ENCODE results near the gene CACNA2D4.

The CACNA2D4 gene

DNA sequence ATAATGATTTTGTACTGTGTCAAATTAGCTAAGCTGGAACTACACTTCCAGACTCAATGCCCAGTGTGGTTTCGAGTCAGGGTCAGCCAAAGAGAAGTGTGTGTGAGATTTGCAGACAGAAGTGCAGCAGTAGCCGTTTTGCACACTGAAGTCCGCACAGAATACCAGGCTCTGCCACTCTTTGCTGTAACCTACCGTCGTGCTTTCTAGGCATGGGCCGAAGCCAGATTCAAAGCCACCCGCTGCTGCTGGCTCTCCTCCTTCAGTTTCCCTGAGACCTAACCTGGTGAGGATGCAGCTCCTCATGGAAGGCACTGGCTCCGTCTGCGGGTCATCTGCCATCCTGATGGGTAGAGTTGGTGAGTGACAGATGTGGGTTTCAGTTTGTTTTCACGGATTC lies 49.3 kb downstream of the CACNA2D4 start:
- DNase-seq: no peak

DNA sequence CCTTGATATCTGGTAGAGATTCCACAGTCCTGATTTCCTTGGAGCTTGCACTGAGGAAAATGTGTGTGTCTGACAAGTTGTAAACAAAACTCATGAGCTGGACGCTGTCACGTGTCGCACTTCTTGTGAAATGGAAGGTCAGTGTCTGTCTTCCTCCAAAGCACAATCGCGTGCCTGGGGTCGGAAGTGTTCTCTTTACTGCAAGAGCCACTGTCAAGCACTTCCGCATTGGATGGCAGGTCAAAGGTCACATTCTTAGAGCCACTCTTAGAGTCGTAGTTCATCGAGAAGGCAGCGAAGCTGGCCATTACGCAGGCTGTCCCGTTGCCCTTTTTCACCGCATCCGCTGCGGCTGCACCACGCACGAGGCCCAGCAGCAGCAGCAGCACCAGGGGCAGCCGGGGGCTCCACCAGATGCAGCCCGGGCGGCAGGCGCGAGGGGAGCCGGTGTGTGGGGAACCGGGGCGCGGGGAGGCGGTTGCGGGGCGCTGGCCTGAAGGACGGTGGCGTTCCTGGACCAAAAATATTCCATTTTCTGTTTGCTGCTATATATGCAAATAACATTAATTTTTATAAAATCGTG lies 53.1 kb downstream of the CACNA2D4 start:
- no peak for DNase-seq

DNA sequence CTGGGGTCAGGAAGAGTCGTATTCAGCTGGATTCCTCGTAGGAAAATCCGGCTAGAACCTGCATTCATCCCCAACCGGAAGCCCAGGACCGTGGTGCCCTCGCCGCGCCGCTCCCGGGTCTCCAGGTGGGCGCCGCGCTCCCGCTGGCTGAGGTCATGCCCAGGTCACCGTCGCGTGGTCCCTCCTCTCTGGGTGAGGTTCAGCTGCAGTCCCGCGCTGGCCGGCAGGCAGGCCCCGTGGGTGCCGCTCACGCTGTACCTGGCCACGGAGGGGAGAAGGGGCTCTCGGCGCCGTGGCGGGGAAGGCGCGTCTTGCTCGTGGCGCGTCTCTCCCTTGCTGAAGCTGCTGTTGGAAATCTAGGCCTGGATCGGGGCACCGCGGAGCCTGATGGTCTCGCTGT lies 53.6 kb downstream of the CACNA2D4 start:
- DNase-seq: no peak

DNA sequence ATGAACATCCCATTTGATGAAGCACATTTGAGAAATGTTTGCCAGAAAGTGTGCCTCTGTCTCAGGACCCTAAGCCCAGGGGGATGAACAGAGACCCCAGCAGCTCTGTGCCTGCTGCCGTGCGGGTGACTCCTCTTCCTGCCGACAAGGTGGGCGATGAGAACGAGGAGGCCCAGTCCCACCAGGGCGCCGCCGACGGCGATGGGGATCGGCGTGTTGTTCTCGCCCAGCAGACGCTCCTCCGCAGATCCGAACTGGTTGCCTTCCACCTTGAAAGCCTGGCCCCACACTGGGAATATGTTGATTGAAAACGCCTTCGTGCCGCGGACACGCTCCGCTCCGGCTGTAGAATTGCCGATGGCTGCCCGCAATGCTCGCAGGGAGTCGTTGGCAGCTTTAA lies 54.0 kb downstream of the CACNA2D4 start:
- no peak for DNase-seq

GRCh38 chr12:1863823-1864222 lies 54.6 kb downstream of the CACNA2D4 start:
- DNase-seq: no peak

GRCh38 chr12:1862973-1863372 lies 55.5 kb downstream of the CACNA2D4 start:
- DNase-seq: no peak

DNA sequence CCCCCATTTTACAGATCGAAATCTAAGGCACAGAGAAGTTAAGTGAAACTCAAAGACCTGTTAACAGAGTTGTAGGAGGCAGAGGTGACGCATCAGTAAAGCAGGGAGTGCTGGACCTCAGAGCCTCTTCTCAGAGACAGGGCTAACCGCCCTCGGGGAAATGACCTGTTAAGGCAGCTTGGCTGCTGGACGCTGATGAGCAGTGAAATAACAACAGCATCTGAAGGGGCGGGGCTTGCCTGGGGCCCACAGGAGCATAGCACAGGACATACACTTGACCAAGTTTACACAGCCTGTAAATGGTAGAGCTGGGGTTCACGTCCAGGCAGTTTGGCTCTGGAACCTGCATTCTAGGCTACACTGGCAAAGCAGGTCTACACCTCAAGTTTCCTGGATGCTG lies 58.8 kb downstream of the CACNA2D4 start:
- DNase-seq: no peak

DNA sequence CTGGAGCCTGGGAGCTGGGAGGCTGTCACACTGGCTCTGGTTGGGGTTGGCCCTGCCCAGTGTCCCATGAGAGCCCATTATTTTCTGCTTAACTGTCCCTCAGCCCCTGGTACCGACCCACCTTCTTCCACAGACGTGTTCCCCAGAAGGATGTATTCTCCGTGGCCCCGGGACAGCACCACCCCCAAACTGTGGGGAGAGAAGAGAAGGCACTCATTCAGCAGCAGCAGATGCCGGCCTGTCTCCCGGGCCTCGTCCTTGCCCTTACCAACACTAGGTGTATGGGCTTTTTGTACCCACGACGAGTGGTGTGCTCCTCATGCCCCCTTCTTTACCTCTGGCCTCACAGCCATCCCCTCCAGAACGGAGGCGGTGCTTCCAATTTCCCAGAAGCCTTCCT lies 60.0 kb downstream of the CACNA2D4 start:
- DNase-seq: no peak

DNA sequence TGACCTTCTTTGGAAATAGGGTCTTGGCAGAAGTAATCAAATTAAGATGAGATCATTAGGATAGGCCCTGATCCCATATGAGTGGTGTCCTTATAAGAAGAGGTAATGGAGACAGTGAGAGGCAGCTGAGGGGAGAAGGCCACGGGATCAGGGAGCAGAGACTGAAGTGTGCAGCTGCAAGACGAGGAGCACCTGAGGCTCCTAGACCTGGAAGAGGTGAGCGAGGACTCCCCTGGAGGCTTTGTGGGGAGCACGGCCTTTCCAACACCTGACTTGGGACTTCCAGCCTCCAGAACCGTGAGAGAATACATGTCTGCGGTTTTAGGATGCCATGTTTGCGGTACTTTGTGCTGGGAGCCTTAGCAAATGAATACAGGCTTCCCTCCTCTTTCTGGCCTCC lies 60.6 kb downstream of the CACNA2D4 start:
- DNase-seq: no peak

GRCh38 chr12:1857086-1857485 lies 61.4 kb downstream of the CACNA2D4 start:
- DNase-seq: no peak

DNA sequence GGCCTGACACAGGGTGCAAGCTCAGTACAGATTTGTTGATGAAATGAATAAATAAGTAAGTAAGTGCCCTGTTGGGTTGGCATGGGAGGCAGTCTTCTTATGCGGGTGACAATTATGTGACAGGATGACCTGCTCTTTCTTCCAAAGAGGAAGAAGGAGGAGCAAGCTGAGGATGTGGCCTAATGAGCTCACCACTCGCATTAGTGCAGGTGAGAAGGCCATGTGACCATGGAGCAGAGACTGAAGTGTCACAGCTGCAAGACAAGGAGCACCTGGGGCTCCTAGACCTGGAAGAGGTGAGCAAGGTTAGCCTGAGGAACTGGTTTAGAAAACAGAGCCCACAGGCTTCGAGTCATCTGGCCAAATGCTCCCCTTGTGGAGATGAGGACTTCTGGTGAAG lies 63.2 kb downstream of the CACNA2D4 start:
- DNase-seq: peak in 2 of 3 experiments; percentile 25 to 29

GRCh38 chr12:1853716-1854115 lies 64.7 kb downstream of the CACNA2D4 start:
- DNase-seq: no peak

DNA sequence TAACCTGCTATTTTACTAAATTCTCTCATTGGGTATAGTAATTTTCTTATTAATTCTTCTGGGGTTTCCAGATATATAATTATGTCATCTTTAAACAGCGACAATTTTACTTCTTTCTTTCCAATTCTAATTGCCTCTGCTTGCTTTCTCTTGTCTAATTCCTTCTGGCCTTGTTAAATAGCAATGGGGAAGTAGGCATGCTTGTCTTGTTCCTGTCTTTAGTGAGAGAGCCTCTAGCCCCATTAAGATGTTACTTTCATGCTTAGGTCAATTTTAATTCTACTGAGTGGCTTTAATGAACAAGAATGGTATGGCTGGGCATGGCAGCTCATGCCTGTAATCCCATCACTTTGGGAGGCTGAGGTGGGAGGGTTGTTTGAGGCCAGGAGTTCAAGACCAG lies 66.4 kb downstream of the CACNA2D4 start:
- DNase-seq: no peak

GRCh38 chr12:1851151-1851701 lies 67.2 kb downstream of the CACNA2D4 start:
- no peak for DNase-seq

GRCh38 chr12:1848745-1849144 lies 69.7 kb downstream of the CACNA2D4 start:
- DNase-seq: no peak

DNA sequence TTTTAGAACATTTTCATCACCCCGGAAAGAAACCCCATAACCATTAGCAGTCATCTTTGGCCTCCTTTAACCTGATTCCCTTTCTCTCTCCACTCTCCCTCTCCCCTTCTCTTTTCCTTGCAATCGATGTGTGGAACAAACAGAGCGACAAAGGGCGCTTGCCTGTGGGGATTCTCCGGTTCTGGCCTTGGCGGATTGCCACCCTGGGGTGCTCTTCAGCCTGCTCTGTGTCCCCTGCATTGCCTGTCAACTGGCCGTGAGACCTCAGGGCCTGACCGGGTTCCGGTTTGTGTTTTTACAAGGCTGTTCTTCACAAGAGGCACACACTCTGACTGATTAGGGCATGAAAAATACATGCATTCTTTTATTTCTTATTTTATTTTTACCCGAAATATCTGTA lies 70.3 kb downstream of the CACNA2D4 start:
- DNase-seq: no peak

- no peak for DNase-seq
Observed at GRCh38 chr12:1847411-1847810, 71.0 kb downstream of the CACNA2D4 start.

DNA sequence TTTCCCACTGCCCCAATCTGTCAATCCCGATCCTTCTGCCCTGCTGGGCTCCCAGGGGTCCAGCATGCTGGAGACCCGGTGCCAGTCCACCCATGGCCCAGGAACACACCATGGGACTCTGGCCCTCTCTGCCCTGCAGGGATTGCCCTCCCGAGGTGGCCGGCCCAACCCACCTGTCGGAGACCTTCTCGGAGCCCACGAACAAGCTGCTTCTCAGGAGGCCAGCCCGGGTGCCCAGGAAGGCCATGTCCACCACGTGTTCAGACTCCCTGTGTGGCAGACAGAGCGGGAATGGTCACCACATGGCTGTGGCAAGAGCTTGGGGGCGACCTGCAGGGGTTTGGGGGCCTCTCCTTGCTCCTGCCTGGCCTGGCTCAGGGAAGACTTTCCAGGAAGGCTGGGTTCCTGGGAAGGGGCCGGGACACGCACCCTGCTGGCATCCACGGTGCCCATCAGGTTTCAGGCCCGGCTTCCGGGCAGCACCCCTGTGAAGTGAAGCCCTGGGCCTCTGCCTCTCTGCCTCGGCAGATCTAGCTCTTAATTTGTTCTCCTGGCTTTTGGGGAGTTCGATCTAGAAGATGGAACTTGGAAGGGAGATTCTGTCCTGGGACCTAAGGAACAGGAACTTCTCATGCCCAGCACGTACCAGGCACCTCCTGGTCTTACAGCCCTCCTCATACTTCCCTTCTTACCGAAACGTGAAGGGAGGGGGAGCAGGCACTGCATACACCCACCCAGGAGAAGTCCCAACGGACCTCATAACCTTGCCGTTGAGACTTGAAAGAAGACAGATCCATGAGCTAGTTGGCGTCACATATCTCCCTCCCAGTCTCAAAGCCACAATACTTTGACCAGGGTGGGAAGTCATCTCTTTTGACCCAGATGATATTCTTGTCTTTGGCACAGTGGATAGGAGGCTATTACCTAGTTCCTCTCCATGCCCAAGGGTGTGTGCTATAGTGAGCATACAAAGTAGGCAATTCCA lies 71.7 kb downstream of the CACNA2D4 start:
- no peak for DNase-seq

DNA sequence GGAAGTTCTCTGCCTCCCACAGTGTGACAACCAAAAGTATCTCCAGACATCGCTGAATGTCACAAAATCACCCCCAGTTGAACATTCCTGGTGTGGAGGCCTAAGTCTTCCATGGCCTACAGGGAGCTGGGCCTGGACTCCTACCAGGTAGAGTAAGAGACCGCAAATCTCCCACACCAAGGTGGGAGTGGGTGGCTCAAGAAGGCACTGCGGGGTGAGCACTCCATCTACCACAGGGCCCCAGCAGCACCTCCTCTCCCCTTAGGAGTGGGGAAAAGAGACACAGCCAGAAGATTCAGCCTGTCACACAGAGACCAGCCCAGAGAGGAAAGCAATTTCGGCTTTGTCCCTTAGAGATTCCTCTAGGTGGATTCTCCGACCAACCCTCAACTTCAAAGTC lies 72.6 kb downstream of the CACNA2D4 start:
- no peak for DNase-seq

DNA sequence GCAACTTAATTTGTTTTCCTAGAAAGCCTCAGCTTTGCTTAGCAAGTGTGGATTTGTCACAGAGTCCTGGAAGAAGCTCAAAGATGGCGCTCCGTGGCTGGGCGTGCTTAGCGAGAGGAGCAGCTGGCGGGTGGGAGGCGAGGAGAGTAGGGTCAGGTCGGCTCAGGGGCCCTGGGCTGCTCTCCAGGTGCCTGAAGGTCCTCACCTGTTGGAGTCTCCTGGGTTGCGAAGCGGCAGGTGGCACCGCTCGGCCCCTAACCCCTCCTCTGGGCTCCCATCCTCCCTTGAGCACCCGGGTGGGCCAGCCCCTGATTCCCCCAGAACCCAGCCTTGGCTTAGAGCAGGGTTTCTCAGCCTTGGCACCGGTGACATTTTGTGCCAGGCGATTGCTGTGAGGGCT lies 73.0 kb downstream of the CACNA2D4 start:
- DNase-seq: no peak

DNA sequence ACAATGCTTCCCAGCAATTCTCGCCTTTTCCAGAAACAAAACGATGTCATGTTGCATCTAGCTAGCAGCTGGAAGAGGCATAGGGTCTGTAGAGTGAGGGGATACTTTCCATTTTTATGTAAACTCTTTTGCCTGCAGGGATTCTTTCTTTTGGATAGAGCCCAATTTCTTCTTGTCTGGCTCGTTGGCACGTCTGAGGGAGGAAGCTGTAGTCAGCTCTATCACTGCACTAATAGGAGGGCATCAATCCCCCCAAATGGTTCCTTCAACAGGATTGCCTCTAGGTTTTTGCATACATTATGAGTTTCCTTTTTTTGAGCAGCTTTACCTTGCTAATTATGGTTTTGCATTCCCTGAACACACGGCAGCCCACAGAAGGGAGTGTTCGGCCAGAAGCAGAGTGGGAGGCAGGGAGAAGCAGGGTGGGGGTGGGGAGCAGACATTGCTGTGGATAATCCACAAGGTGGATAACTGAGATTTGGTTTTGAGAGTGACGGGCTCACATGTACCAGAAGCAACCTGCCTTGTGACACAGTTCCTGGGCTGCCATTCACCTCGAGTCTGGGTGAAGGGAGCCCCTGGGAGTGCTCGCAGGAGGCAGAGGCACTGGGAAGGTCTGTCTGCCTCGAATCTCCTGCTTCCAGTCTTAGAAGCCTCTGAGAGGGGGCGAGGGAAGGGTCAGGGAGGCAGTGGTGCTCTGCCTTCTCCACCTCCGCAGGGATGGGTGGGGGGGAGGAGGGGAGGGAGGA lies 73.6 kb downstream of the CACNA2D4 start:
- no peak for DNase-seq

DNA sequence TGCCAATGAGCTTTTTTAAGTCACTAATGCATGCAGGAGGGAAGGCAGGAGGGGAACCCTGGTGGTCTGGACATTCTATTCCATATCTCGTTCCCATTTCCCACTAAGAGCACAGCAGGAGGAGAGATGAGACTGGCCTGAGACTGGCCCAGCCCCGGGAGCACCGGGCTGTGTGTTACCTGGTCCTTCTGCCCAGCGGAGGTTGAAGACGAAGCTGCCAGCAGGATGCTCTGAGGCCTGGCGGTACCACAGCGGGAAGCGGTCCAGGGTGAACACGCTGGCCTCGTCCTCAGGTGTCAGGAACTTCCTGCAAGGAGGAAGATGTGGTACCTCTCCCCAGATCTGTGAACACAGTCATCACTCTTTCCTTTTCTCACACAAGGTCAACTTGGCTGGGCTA lies 74.2 kb downstream of the CACNA2D4 start:
- DNase-seq: no peak

DNA sequence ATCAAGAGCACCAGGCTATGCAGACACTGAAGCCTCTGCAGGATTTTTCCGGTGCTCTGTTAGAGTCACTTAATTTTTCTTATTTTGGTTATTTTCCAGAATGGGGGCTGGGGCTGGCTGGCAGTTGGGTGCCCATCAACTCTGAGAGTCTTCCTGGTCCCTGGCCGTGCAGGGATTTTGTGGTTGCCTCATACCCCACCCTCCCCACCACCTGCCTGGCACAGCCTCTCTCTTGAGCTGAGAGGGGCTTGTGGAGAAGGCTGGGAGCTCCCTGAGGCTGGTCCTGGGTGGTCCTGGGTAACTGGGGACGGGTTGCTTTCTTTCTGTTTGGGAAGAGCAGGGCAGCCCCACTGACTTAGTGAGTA lies 74.8 kb downstream of the CACNA2D4 start:
- DNase-seq: no peak

Measured in NCI-H1417 (cell line).